ENCODE measurements around the gene TTC23. TPM values are rescaled to one million over a fixed set of nuclear protein-coding genes. Genes with fewer than 3 reads are reported as not detected.
A peak's percentile ranks its signal among the peaks of the same experiment; 100 is the strongest.

Gene TTC23
- total RNA-seq, 2 donors from 2014 or later = 16.0 to 18.6 TPM

DNA sequence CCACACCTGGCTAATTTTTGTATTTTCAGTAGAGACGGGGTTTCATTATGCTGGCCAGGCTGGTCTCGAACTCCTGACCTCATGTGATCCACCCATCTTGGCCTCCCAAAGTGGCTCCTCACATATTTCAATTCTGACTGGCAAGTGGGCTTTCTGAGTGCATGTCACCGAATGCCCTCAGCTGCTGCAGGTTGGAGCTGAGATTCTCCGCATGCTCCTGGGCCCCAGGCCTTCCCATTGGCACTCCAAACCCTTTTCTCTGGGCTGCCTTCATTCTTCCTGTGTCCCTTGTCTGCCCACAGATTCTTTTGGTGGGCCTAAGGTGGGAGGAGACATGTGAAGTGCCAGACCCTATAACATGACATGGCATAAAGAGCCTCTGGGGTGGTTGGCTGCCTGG, 77.2 kb downstream of the TTC23 start:
- ATAC-seq = no peak
- DNase-seq = no peak
- intact Hi-C loops (cut with DNase I, micrococcal nuclease) = no loop called here

GRCh38 chr15:99170476-99171065, 78.8 kb downstream of the TTC23 start:
- no peak for DNase-seq
- ATAC-seq = no peak
- intact Hi-C loops (cut with DNase I, micrococcal nuclease) = no loop called here

DNA sequence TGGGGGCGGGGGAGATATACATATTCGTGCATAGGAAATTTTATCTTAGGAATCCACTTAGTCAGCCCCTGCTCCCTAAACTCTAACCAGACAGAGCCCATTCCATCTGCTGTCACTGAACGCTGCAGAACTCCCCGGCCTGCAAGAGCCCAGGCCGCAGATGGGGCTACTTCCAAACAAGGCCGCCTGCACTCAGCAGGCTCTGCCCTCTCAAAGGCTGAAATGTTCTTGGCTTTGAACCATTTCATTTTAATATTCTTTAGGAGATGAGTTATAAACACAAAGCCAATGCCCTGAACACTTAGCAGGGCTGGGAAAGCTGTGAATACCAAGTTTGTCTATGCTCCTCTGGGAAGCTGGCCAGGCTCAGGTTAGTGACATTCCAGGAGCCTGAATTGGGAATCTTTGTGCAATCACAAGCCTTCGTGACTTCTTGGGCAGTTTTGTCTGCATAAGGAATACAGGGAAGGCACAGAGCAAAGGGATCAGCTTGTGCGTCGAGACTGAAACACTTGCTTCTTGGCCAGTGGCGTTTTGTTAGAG, 79.5 kb downstream of the TTC23 start:
- peak; percentile 44 for ATAC-seq
- intact Hi-C loops (cut with DNase I, micrococcal nuclease) = loop anchor here in 1 of 2 donors (10.0 kb wide), 1 partner anchor 65 kb away; the partner anchor contains the start of gene SYNM

DNA sequence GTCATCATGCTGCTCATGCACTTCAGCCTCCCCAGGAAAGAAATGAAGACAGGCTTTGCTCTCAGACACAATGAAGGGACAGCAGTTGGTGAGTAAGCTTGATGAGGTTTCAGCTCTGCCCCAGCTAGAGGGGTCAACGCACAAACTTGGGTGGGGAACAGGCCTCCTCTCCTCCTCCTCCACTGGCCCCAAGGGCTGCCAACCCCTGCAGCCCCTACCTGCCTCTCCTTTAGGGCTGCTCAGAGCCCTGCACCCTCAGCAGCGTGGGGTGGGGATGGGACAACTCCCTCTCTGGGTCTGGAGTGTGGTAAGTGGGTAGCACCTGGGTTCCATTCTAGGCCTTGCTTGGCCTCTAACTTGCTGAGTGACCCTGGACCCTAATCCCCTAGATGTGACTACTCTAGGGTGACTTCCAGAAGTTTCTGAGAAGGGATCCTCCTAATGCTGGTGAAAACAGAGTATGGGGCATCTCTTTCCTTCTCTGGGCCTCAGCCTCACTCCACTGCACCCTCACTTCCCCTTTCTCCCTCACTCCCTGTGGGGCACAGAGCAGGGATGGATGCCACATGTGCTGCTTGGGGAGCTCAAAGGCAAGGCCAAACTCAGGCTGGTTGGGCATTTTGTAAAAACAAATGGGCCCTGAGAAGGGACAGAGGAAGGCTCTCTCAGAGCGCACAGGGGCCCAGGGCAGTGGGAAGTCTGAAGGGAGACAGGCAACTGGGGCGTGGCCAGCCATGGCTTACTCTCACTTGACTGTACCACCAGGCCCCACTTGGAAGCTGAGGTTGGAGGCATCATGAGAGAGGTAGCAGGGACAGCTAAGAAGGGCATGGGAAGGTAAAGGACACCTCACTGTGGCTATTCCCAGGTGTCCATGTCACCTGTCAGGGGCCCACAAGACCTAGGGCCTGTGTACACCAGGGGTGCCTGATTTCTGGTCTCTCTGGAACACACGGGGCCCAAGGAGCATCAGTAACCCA, 80.5 kb downstream of the TTC23 start:
- intact Hi-C loops (cut with DNase I, micrococcal nuclease) = loop anchor here in 1 of 2 donors (10.0 kb wide), 1 partner anchor 64 kb away; the partner anchor contains the start of gene SYNM
- no peak for ATAC-seq

More for the DNA sequence above, 79.5 kb downstream of the TTC23 start:
- DNase-seq = peak in 1 of 2 donors; percentile 72

DNA sequence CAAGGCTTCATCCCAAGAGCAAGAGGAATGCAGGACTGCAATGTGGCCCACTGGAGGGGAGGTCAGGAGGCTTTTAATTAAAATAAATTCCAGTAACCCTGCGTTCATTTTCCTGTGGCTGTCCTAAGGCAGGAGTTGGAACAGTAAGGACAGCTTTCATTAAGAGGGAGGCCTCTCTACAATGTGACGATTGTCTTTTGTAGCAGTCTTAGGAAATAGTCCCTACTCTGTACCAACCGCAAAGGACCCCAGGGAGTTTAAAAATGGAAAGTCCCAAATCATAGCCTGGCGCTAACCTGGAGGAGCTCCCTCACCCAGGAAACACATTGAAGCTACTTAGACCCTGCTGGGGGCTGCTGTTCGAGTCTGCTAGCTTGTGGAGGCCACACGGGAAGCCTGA, 81.7 kb downstream of the TTC23 start:
- intact Hi-C loops (cut with DNase I, micrococcal nuclease) = loop anchor here in 1 of 2 donors (10.0 kb wide), 1 partner anchor 63 kb away; the partner anchor contains the start of gene SYNM
- ATAC-seq (no peak), DNase-seq (no peak)

More for the DNA sequence above, 80.5 kb downstream of the TTC23 start:
- no peak for DNase-seq

DNA sequence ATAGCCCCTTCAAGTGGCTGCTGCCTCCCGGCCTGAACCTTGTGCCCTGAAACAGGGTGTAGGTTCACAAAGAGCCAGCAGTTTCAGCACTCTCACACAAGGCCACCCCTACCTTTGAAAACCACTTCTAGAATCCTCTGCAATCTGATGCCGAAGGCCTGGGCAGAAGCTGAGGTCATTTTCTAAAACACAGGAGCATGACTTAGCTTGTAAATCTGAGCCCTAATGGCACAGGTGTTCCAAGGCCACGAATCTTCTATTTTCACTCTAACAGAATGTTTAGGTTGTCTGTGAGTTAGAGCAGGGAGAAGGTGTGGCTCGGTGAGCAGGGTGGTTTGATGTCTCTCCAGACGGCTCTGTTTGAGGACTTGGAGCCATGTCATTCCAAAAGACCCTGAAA, 82.2 kb downstream of the TTC23 start:
- DNase-seq (no peak), ATAC-seq (no peak)
- intact Hi-C loops (cut with DNase I, micrococcal nuclease) = loop anchor here in 1 of 2 donors (10.0 kb wide), 1 partner anchor 62 kb away; the partner anchor contains the start of gene SYNM

DNA sequence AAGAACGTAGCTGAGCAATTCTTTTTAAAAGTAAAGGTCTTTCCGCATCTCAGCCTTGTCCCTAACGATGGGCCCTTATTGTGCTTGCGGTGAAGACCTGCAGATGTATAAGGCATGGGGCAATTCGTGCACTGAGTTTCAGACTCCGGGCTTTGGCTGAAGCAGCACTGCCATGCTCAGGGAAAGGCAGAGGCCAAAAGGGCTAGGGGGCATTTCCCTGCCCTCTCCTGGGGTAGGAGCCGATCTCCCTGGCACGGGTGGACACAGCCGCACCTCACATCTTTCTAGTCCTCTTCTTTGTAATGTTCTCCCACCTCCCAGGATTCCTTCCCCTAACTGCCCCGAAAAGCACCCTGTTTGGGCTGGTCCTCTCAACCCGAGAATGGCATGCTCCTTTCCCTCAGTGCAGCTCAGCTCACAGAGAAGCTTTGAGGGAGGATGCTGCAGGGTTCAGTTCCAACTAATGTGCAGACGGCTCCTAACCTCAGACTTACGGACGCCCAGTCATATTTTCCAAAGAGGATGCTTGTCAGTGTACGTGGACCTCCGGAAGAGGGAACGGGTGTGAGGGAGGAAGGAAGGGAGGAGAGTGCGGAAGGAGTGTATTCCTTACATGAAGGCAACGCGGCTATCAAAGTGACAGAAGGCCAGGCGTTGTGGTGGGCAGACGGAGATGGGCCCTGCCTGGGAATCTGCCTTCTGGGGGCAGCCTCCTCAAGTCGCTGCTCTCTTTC, 83.3 kb downstream of the TTC23 start:
- ATAC-seq = no peak

GRCh38 chr15:99165020-99165790, 84.2 kb downstream of the TTC23 start:
- ATAC-seq (no peak), DNase-seq (no peak)
- intact Hi-C loops (cut with DNase I, micrococcal nuclease) = loop anchor here in 1 of 2 donors (10.0 kb wide), 1 partner anchor 60 kb away; the partner anchor contains the start of gene SYNM

More for the DNA sequence above, 83.3 kb downstream of the TTC23 start:
- intact Hi-C loops (cut with DNase I, micrococcal nuclease) = loop anchor here in 1 of 2 donors (10.0 kb wide), 1 partner anchor 61 kb away; the partner anchor contains the start of gene SYNM
- DNase-seq = no peak

GRCh38 chr15:99164119-99164518, 85.3 kb downstream of the TTC23 start:
- DNase-seq (no peak), ATAC-seq (no peak)
- intact Hi-C loops (cut with DNase I, micrococcal nuclease) = loop anchor here in 1 of 2 donors (10.0 kb wide), 1 partner anchor 59 kb away; the partner anchor contains the start of gene SYNM

- intact Hi-C loops (cut with DNase I, micrococcal nuclease) = loop anchor here in 1 of 2 donors (10.0 kb wide), 1 partner anchor 59 kb away; the partner anchor contains the start of gene SYNM
- ATAC-seq = peak; percentile 78
- no peak for DNase-seq
Measured at GRCh38 chr15:99163271-99164062, 85.9 kb downstream of the TTC23 start.

GRCh38 chr15:99158626-99159412, 90.6 kb downstream of the TTC23 start:
- ATAC-seq (no peak), DNase-seq (no peak)
- intact Hi-C loops (cut with DNase I, micrococcal nuclease) = no loop called here

DNA sequence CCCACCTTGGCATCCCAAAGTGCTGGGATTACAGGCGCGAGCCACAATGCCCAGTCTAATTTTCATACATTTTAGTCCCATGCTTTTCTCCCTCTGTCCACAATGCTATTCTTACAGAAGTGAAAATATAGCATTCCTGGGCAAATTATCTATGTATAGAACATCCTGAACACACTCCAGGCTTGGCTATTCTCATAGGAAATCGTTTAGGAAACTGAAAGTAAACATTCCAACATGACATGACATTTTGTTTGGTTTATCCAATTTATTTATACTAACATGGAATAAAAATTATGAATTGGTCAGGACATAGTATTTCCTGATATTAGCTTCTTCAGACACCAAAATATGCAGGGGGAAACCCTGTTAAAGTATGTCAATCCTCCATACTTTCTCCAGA, 91.9 kb downstream of the TTC23 start:
- intact Hi-C loops (cut with DNase I, micrococcal nuclease) = no loop called here
- ATAC-seq (no peak), DNase-seq (no peak)

- DNase-seq = no peak
- peak; percentile 90 for ATAC-seq
- intact Hi-C loops (cut with DNase I, micrococcal nuclease) = no loop called here
Measured at GRCh38 chr15:99155961-99156443, 93.4 kb downstream of the TTC23 start.

DNA sequence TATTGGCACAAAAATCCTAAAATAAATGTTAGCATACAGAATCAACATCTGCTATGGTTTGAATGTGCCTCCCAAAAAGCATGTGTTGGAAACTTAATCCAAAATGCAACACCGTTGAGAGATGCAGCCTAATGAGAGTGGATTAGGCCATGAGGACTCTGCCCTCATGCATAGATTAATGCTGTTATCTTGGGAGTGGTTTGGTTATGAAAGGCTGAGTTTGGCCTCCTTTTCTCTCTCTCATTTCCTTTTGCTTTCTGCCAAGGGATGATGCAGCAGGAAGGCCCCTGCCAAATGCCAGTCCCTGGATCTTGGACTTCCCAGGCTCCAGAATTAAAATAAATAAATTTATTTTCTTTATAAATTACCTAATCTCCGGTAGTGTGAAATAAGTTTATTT, 95.1 kb downstream of the TTC23 start:
- no peak for DNase-seq

DNA sequence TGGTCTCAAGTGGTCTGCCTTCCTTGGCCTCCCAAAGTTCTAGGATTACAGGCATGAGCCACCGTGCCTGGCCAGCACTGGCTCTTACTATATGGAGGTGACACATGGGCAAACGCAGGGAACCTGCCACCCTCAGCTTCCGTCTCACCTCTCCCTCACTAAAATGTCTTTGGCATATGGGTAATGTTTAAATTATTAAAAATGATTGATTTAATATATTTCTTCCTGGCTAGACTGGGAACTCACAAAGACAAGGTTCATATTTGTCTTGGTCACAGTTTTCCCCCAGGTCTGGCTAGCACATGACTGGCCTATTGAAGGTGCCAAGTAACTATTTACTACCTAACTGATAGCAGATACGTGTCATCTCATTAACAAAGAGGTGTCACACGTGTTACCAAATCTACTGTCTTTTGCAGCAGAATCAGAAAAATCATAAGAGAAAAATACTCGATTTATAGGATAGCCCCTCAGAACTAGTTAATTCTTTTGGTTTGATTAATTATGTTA, 96.3 kb downstream of the TTC23 start:
- intact Hi-C loops (cut with DNase I, micrococcal nuclease) = no loop called here
- DNase-seq (no peak), ATAC-seq (no peak)

More for the DNA sequence above, 95.1 kb downstream of the TTC23 start:
- peak; percentile 81 for ATAC-seq
- intact Hi-C loops (cut with DNase I, micrococcal nuclease) = no loop called here

DNA sequence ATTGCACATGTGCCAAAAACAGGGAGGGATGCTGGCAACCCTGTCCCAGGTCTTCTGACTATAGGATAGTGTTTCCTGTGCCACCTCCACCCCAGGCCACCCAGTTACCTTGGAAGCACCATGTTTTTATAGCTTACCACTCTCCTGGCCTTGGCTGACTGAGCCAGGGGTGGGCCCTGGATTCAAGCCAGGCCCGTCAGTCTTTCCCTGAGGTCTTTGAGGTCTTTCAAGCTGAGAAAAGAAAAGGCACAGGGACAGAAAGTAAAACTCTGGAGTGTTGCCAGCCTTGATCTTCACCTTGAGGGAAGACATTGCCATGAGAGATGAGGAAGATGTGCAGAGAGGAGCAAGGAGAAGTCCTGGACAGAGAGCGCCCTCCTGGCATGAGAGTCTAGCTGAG, 98.2 kb downstream of the TTC23 start:
- ATAC-seq (no peak), DNase-seq (no peak)
- intact Hi-C loops (cut with DNase I, micrococcal nuclease) = no loop called here

Measured in left colon (tissue), 2 donors.